RPMI8226 (cell line): ENCODE data around the gene CFAP141.
"Not testable (repeated sequence)": the region's sequence is repeated elsewhere in the genome, so short reads cannot be mapped to it uniquely, and the experiment has no call there.

Experiments
- DNase-seq: peaks from one replicate; pipeline ENCODE4 v3.0.0-alpha.2; 2015

CFAP141 gene

DNA sequence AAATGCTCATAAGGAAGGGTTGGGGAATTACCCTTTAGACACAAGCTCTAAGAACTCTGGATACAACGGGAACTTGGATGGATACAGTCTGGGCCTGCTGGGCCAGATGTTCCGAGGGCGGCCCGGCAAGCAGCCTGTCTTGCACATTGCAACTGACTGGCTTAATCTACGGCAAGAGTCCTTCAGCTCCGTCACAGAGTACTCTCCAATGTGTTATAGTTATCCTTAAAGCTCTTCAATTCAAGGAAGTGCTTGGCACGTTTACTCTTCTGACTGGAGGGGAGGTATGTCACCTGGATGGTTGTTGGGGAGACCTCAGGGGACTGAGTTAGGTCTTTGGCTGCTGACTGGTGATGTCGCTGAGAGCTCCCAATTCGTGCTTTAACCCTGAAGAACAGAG, 1.1 kb upstream of the CFAP141 start:
- DNase-seq = no peak

DNA sequence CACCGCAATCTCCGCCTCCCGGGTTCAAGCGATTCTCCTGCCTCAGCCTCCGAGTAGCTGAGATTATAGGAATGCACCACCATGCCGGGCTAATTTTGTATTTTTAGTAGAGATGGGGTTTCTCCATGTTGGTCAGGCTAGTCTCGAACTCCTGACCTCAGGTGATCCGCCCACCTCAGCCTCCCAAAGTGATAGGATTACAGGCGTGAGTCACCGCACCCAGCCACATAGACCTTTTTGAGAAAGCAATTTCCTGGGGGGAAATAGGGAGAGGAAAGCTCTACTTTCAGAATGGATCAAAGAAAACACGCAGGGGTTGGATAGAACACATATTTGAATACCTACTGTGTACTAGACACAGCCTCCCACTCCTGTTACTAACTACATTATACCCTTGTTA, 355 bp downstream of the CFAP141 start:
- DNase-seq = not testable (repeated sequence)

DNA sequence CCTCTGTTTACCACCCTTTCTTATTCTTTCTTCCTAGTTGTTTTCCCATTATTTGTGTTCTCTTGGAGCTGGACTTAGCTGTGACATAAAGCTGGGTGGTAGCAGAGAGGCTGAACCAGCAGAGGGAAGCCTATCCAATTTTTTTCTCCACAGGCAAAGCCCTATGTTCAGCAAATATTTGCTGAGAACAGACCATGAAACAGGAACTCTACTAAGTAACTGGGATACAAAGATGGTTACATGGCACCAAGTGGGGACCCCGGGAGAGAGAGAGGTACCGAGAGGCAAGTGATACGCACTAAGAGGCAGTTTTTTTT, 6.6 kb downstream of the CFAP141 start:
- no peak for DNase-seq

DNA sequence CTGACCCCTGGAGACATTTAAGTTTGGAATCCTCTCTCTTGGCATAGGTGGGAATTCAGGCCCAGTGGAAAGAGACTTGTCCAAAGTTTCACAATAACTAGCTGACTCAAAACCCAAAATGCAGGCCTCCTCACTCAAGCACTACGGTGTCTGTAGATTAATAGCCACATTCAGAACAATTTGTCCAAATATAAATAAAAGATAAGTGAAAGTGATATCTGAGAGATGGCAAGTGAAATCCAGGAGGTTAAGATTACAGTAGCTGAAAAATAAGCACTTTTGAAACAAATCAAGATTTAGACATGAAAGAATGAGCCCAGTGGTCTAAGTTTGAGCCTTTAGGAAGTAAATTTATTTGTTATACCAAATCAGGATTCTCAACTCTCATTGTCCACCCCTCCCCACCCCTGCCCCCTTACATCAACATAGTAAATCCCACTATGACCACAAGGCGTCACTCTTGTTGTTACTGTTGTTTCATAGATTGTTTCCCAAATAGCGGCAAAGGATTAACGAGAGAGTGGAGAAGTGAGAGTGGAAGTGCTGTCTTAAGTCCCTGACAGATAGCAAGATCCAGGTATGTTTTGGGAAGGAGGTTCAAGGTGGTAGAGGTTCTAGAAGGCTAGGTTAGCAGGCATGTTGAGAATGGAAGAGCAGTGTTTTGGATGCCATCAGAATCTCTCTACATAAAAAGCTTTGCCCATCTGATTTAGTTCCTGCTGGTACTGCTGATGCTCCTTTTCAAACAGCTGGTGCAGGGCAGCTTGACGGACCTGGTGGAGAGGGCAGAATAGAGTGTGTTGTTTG, 7.2 kb downstream of the CFAP141 start:
- peak; percentile 68 for DNase-seq

DNA sequence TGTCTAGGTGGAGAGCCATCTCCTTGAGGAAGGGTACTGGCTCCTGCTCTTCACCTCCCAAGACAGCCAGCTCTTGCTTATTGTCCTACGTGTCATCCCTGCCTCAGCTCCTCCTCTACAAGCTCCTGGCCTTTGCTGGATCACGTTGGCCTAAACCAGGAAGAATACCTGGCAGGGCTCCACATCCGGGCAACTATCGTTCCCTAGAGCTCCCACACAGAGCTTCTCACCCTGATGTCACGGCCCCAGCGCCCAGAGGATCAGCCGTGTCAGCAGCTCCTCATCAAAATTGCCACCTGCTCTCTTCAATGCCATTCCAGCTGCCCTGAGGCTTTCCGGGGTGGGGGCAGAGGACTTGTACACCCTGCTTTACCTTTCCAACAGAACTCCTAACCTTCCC, 12.3 kb downstream of the CFAP141 start:
- peak; percentile 85 for DNase-seq

DNA sequence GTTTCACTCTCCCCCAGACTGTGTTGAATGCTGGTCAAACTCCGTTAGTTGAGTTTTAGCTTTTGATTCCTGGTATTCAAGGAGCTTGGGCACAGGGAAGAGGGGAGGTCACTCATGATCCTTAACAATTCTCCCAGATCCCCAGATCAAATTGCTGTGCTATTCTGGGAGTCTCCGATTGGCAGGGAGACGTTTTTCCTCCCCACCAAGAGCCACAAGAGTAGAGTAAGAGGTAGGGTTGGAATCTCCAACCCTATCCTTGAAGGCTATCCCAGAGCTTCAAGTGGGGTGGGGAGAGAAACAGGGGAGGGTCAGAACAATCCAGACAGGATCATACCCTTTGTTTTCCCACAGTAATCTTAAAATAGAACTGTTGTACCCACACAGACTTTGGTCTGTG, 13.7 kb downstream of the CFAP141 start:
- DNase-seq = no peak

DNA sequence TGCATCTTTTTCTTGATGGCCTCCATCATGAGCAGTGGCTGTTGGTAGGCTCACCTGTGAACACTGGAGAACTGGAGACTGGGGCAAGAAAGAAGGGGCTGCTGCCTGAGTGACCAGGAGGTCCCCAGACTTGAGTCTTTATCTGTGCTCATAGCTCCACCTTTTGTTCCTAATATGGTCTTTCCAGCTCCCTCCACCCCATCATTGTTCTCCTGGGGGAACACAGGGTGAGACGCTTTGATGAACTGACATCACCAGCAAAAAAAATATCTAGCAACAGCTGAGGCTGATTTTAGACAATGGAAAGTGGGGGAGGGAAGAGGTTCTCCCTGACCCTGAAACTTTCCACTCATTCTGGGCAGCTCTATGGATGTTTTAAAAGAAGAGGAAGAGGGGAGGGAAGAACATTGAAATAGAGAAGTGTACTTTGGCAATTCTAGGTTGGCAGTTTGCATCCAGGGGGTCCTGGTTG, 14.1 kb downstream of the CFAP141 start, which contains the start of gene TPM3:
TPM3 (minus strand) TSS at position 111 of the 472 bp plus-strand sequence; CDS start at position 29, 82 bp downstream.
- no peak for DNase-seq

DNA sequence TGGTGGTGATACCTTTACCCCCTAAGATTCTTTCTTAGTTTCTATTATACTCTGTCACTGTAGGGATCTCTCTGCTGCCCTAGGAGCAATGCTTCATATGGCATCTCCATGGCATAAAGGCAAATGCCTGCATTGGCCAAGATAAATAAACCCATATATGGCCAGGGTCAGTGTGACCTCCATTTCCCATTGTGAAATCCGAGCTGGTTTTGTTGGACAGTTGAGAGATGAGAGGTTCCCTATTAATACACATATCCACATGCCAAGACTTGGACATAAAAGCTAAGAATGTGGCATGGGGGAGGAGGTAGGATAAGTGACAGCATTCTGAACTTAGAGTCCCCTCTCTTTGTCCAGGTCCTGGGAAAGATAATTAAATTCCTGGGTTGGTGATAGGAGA, 15.6 kb downstream of the CFAP141 start:
- no peak for DNase-seq

DNA sequence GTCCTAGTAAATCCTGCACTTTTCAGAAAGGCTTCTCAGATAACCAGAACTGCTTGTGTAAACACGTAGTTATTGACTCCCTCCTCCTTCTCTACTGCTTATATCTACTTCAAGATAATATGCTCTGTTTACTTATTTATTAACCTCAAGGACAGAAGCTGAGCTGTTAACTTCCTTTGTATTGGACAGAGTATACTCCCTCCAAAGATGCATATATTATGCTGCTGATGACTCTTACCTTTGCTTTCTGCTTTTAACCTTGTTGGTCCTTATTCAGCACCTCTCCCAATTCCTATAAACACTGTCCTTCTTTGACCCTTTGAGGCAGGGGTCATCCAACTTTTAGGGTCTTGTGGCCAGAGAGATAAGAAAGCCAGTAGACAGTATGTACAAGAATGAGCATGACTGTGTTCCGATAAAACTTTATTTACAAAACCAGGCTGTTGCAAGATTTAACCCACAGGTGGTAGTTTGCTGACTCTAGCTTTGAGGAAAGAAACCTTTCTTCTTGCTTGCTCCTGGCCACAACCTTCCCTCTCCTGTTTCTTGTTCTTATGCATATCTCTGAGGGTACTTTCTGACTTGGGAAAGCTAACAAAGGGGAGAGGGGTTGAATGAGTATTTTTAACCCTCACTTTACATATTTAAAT, 19.2 kb downstream of the CFAP141 start:
- peak; percentile 65 for DNase-seq

DNA sequence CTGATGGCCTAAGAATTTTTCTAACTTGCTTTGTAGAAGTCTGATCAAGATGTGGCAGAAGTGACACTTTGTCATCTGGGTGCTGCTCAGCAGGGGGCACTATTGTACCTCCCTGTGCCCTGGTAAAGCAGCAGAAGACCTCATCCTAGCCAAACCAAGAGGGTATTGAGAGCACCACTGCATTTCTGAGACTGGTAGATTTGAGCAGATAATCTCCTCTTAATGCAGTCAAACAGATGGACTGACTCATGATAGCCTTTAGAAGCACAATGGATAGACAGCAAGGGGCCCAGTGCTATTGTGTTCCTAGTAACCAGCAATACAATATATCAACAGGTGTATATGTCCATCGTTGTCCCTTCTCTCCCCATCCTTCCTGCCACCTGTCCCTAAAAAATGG, 20.0 kb downstream of the CFAP141 start:
- DNase-seq = peak; percentile 82

DNA sequence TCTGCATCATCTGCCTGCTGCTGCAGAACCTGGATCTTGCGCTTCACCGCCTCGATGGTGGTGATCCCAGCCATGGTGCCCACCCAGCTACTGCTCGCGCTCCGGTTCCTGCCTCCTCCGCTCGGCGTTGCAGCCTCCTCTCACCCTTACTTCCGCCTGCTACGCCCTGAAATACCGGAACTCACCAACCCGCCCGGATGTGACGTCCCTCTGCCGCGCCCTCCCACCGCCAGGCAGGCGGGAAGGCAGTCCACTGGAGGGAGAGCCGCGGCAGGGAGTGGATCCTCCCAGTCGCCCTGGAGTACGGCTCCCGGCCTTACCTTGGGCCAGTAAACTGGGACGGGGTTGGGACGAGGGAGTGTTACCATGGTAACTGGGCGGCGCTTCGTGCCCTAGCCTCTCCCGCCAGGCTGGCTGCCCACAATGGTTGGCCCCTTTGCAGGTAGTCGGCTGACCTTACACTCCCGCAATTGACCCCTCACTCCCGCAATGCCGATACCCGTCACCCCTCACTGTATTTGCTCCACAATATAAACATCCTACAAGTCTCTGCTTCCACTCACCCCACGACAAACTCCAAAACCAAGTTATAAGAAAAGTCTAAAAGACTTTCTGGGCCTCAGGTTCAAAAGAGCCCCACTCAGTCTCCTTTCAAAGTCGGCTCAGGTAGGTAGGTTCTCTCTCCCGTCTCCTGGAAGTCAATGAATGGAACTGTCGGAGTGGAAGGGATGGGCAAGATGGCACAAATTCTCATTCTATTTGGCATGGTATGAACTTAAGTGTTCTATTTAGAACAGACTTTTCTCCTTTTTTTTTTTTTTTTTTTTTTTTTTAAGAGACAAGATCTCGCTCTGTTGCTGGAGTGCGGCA, 22.9 kb downstream of the CFAP141 start:
- peak; percentile 98 for DNase-seq

DNA sequence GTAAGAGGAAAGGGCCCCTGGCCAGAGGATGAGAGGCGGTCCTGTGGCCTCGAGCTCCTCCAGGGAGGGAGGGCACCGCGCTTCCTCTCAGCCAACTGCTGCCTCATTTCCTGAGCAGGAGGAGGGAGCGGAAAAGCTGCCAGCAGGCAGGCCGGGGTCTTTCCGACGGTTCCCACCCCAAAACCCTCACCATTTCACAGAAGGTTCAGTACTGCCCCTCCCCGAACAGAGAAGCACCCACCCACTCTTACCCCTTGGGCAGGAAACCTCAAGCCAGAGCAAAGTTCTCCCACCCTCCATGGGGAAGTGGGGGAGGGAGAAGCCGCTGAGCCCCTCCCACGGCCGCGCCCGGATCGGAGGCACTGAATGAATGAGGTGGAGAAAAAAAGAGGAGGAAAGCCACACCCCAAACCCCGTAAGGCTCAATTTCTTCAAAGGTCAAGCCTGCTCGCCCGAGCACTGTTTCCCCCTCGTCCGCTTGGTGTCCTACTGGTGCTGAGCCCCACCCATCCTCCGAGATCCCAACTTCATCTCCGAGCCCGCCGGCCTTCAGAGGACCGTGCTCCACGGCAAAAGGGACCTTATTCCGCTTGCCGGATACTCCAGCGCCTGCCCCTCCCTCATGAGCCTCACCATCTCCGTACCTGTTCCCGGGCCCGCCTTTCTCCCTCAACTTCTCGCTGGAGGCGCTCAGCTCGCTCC, 23.6 kb downstream of the CFAP141 start:
- peak; percentile 86 for DNase-seq

DNA sequence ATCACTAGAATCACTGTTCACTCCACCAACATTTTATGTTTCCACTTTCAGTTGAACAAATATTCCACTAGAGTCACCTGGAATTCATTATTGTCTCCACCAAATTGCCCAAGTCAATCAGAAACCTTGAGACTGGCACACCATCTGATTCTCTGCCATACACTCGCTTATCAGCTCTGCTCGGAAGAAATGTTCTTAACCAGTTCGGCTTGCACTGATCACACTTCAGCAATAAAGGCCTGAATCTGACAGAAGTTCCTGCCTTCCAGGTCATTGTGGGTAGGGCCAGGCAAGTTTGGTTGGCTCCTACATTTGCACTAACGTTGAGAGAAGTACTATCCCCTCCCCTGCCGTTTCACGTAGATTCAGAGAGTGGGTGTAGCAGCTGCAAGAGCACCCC, 24.2 kb downstream of the CFAP141 start:
- no peak for DNase-seq

DNA sequence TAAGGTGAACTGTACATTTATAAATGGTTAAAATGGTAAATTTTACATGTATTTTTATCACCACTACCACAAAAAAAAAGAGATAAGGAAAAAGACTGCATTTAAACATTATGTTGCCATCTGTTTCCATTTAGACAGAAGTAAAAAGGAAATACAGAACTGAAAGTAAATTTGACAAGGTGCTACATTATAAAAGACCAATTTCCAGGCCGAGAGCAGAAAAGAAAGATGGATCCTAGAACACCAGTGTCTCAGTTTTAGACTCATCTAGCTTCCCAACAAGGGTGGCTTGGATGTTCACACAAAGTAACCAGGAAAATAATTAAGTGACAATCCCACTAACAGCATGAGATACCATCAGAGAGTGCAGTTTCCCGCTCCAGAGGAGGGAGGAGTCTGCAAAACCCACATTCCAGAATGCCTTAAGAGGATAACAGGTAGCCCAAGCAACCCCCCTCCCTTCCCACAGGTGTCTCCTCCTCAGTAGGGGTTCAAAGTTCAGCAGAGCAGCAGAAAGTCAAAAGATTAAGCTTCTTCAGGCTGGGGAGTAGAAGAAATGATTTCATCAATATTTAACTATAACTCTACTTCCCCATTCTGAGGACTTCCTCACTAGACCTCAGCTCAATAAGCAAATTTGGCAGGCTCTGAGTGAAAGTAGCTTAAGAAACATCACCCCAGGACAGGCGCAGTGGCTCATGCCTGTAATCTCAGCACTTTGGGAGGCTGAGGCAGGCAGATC, 26.0 kb downstream of the CFAP141 start:
- DNase-seq = peak; percentile 59

DNA sequence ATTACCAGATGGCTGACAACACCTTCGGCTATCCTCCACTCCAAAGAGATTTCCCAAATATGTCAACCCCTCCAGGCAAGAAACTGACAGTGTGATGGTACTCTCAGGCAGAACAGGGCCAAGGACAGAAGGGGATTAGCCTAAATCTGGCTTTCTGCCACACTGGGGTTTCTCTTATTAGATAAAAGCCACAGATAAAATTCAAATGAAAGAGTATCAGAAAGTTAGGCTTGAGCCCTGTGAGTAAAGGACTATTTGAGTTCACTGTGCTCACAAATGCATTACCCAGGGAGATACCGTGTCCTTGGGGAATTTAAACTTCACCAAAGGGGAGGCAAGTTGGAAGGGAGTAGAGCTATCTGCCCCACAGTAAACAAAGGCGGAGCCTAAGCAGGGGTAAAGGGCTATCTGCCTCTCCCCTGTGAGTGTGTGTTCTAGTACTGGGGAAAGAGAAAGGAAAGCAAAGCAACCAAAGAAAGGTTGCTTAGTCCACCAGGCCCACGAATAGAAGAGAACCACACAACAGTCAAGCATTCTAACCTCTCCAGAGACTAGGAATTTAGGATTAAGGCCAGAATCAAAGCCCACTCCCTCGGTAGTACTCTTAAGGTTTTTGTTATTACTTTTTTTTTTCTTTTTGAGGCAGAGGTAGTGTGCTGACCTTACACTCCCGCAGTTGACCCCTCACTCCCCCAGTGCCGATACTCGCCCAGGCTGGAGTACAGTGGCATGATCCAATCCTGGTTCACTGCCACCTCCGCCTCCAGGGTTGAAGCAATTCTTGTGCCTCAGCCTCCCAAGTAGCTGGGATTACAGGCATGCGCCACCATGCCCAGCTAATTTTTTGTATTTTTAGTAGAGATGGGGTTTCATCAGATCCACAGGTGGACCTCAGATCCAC, 27.0 kb downstream of the CFAP141 start:
- DNase-seq = no peak

DNA sequence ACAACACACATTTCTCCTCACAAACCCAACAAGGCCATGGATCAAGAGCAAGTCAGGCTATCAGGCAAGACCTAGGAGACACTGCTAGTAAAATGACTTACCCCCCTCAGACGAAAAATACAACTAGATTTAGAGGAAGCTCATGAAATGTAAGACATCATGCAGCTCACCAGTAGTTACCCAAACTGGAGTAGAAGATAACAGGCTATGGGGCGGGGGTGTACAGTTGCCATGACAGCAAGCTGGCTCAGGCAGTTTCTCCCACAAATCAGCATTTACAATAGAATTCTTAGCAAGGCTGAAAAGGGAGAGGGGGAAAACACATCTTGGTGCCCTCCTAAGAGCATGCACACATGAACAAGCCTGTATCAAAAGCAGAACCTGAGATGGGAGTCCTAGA, 28.1 kb downstream of the CFAP141 start:
- DNase-seq = no peak

DNA sequence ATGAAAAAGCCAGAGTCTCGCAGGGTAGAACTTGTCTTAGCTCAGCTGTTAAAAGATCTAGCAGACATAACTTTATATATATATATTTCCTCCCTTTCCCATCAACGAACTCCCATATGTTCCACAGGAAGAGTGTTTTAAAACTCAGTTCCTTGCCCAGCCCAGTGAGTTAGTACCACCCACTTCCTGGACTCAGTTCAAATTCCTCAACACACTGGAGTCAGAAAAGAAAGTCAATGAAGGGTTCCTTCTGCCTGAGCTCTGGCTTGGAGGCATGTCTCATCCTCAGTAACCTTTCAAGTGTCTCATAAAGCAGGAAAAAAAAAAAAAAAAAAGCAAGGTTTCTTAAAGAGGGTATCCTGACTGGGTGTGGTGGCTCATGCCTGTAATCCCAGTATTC, 29.8 kb downstream of the CFAP141 start:
- DNase-seq = no peak

DNA sequence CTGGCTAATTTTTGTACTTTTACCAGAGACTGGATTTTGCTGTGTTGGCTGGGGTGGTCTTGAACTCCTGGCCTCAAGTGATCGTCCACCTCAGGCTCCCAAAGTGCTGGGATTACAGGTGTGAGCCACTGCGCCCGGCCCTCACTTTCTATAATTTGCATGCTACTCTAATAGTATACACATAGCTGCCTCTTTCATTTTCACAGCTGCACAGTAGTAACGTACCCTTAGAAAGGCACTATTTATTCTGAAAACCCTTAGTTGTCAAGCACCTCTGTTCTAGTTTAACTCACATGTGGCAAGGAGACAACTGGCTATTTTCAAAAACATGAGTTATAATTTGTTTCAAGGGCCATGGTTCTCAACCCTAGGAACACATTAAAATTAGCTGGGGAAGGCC, 31.5 kb downstream of the CFAP141 start:
- DNase-seq = no peak

DNA sequence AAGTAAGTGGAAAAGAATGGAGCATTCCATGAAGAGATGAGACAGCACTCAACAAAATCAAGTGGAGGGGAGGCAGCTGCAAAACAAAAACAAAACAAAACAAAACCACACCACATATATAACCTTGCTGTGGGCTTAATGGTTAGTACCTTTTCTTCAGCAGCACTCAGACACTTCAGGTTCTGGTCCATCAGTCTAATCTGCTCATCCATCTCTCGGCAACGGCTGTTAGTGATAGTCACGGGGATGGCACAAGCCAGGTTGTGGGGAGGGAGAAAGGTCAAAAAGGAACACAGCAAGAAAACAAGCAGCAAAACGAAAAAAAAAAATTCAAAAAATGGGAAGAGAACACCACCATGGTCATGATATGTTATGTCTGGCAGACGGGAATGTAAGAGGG, 34.3 kb downstream of the CFAP141 start:
- no peak for DNase-seq

DNA sequence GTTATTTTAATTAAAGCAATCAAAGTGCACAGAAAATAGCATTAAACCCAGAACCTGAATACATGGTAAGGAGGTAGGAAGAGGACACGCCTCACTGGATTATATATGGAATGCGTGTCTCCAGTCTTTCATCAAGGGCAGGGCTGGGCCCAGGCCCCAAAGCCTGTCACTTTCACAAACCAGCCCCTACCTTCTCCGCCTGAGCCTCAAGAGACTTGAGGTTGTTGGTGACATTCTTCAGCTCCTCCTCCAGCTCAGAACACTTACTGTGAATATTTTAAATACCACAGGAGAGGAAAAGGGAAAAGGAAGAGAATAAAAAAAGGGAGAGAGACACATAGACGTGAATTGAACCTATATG, 34.9 kb downstream of the CFAP141 start:
- no peak for DNase-seq

DNA sequence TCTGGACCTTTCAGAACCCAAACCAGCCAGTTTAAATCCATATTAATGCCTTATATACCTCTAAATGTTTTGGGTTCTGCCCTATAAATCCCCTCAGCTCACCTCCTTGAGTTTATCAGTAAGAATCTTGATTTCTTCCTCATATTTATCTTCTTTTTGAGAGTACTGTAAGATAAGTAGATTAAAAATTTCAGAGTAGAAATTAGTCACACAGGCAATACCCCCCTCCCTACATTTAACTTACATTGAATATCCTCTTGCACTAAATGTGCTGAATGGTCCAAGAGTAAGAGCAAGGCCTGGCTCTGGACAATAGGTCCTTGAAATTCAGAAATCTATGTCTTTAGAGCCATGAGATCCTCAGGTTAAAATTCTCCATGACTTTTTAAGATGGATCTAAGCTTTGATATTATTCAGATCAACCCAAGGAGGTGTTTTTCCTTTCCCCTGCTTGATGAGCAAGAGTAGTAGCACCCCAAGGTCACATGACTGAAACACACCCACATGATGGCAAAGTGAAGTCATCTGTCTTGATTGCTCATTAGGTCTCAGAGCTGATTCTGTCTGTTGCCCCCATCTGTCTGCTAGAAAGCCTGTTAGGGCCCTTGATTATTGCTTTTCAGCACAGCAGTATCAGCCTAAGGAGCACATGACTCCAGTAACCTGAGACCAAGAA, 35.4 kb downstream of the CFAP141 start:
- DNase-seq = no peak
